NCI-H1436 (cell line): ENCODE results near the gene CPT2.
"Not testable (repeated sequence)": the region's sequence is repeated elsewhere in the genome, so short reads cannot be mapped to it uniquely, and the experiment has no call there.

Experiments used
- DNase-seq: peaks from one replicate; lab custom pipeline; 2025; lab: John Stamatoyannopoulos, UW

Gene CPT2

GRCh38 chr1:53182111-53182593 lies 14.5 kb upstream of the CPT2 start:
- DNase-seq = peak; percentile 55

GRCh38 chr1:53182716-53183094 lies 13.9 kb upstream of the CPT2 start:
- DNase-seq = no peak

- no peak for DNase-seq
Measured at GRCh38 chr1:53183095-53183990, 13.3 kb upstream of the CPT2 start.

DNA sequence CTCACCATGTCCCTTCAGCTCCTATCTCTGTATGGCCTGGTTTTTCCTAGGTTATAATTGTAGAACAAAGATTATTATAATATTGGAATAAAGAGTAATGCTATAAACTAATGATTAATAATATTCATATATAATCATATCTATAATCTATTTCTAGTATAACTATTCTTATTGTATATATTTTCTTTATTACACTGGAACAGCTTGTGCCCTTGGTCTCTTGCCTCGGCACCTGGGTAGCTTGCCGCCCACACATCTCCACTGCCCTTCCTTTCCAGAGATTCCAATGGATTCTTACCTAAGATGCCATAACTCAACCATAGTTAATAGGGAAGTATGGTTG lies 10.7 kb upstream of the CPT2 start:
- not testable (repeated sequence) for DNase-seq

GRCh38 chr1:53186533-53186932 lies 10.1 kb upstream of the CPT2 start:
- no peak for DNase-seq

- no peak for DNase-seq
Measured at GRCh38 chr1:53187401-53187800, 9.2 kb upstream of the CPT2 start.

- no peak for DNase-seq
Measured at GRCh38 chr1:53188099-53188498, 8.5 kb upstream of the CPT2 start.

GRCh38 chr1:53189061-53189460 lies 7.6 kb upstream of the CPT2 start:
- no peak for DNase-seq

GRCh38 chr1:53190210-53190611 lies 6.4 kb upstream of the CPT2 start:
- DNase-seq = no peak

GRCh38 chr1:53195246-53196016 lies 1.2 kb upstream of the CPT2 start:
- DNase-seq = no peak

DNA sequence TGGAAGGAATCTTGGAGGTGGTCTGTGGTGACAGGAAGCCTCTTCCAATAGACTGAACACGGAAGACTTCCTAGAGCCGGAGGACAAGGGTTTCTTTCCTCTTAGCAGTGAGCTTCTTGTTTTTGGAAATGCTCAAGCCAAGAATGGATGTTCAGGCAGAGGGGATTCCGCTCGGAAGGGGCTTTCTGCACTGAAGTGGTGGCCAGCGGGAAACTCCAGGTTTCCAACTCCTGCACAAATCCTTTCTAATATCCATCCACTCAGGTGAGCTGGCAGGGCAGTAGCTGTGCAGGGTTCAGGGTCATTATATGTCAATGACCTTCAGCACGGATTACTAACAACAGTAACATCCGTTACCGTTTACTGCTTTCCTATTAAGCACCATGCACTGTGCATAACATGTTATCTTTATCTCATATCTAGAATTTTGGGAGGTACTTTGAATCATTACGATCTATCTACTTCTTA lies 573 bp upstream of the CPT2 start:
- no peak for DNase-seq

GRCh38 chr1:53197291-53198200 lies 922 bp downstream of the CPT2 start:
- no peak for DNase-seq

DNA sequence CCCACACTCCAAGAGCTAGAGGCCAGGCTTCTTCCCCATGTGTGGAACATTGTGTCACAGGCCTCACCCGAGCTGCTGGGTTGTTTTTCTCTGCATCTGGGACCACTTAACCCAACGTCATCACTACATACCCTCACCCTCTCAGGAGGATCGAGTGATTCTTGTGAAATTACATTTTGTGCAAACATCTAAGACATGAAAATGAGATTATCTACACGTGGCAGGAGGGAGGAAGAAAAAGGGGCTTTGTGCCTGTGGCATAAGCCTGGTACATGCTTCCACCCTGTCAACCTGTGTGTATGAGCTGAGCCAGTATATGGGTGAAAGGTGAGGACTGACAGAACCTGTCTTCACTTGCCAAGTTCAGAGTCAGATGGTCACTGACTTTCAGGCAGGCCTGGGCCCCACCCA lies 1.6 kb downstream of the CPT2 start:
- no peak for DNase-seq

- DNase-seq = no peak
Measured at GRCh38 chr1:53203466-53203865, 6.8 kb downstream of the CPT2 start.

DNA sequence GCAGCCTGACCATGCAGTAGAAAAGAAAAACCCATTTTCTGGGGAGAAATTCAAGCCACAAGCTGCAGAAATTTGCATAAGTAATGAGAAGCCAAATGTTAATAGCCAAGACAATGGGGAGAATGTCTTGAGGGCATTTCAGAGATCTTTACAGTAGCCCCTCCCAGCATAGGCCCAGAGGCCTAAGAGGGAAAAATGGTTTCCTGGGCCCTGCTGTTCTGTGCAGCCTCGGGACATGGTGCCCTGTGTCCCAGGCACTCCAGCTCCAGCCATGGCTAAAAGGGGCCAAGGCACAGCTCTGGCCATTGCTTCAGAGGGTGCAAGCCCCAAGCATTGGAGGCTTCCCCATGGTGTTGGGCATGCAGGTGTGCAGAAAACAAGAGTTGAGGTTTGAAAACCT lies 8.9 kb downstream of the CPT2 start:
- DNase-seq = not testable (repeated sequence)

- DNase-seq = not testable (repeated sequence)
Measured at GRCh38 chr1:53206083-53206685, 9.6 kb downstream of the CPT2 start.

GRCh38 chr1:53206735-53207379 lies 10.2 kb downstream of the CPT2 start:
- DNase-seq = no peak

DNA sequence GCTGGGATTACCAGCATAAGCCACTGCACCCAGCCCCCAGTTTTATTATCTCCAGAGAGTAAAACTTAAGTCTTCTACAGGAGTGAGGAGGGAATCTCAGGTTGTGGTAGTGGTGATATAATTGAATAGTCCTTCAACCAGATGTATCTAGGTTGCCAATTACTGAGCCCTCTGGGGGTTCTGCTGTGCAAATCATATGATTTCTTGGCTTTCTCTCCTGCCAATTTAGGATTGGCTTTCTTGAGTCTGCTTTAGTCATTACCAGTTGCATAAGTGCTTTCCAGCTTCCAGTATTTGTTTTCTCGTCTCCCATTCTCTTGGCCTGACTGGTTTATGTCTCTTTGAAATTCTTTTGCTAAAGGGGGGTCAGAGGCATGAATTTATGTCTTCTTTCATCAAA lies 11.1 kb downstream of the CPT2 start:
- DNase-seq = no peak

GRCh38 chr1:53210352-53210751 lies 13.7 kb downstream of the CPT2 start:
- no peak for DNase-seq

- DNase-seq = no peak
Measured at GRCh38 chr1:53210954-53211353, 14.3 kb downstream of the CPT2 start.

- no peak for DNase-seq
Measured at GRCh38 chr1:53214376-53214940, 17.8 kb downstream of the CPT2 start.
